PC-9 (cell line): Measurements from ENCODE around the gene BTG2.

ENCODE experiments used
- EZH2 ChIP-seq: fragments of 200-600 bp; sonication (generic); IDR thresholded peaks from 2 replicates; pipeline ENCODE4 v1.8.0; 2017; ENCODE audit warnings: antibody characterized with exemption, low read depth
- TF ChIP-seq, protein P1 (sequence below): fragments of 200-600 bp; sonication (generic); conservative IDR thresholded peaks from 2 replicates; pipeline ENCODE4 v1.6.1; 2017; ENCODE audit warnings: mixed run types, antibody characterized with exemption, mild to moderate bottlenecking, moderate library complexity

DNA sequence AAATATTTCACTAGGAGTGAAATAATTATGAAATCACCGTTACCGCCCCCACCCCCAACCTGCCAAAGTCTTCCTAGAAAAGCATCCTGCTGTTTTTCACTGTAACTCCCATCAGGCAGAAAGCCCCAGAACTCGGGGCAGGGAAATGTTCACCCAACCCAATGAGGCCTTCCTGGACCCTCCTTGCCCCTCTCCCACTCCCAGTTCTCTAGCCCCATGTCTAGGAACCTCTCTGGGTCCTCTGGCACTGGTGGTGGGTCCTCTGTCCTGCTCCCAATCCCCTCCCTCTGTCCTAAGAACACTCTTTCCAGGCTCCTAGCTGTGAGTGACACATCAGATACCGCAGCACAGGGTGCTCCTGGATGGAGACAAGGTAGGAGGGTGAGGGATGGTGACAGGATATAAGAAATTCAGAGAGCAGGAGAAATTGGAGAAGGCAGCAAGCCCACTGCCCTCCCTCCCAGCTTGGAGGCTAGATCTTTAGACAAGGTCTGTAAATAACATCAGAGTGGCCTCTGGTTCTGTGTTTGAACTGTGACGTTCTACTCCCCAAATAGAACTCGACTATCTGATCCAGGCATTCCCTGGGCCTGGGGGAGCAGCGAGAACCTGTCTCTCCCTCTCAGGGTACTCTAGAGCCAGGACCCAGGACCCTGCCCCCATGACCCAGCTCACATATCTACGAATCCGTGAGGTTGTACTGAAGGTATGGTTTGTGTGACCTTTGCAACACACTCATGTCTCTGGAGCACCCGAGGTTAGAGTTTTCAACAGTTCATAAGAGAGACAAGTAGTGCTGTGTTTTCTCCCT is 23.3 kb upstream of the BTG2 start:
- TF ChIP-seq, protein P1, sequence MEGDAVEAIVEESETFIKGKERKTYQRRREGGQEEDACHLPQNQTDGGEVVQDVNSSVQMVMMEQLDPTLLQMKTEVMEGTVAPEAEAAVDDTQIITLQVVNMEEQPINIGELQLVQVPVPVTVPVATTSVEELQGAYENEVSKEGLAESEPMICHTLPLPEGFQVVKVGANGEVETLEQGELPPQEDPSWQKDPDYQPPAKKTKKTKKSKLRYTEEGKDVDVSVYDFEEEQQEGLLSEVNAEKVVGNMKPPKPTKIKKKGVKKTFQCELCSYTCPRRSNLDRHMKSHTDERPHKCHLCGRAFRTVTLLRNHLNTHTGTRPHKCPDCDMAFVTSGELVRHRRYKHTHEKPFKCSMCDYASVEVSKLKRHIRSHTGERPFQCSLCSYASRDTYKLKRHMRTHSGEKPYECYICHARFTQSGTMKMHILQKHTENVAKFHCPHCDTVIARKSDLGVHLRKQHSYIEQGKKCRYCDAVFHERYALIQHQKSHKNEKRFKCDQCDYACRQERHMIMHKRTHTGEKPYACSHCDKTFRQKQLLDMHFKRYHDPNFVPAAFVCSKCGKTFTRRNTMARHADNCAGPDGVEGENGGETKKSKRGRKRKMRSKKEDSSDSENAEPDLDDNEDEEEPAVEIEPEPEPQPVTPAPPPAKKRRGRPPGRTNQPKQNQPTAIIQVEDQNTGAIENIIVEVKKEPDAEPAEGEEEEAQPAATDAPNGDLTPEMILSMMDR, result no peak
- TF ChIP-seq EZH2, result no peak
